MCF 10A (cell line): Measurements from ENCODE around the gene DAGLA. TPM values are rescaled to one million over a fixed set of nuclear protein-coding genes. Genes with fewer than 3 reads are reported as not detected.
A peak's percentile ranks its signal among the peaks of the same experiment; 100 is the strongest.

Experiments
- BruUV-seq: library from RNA; stranded (reverse); fragments of 400-500 nt; replicated peaks from 2 replicates; lab custom pipeline; 2021; lab: Mats Ljungman, UMichigan
- CTCF ChIA-PET: fragments of 300-600 bp; sonication (Branson Sonifier 250); formaldehyde crosslinking; extraction: SDS; loops from one replicate; lab custom pipeline; 2021; ENCODE audit warnings: antibody characterized with exemption, inconsistent platforms; lab: Yijun Ruan, JAX
- POLR2A ChIA-PET: fragments of 300-600, 350-650 bp; sonication (Branson Sonifier 250); formaldehyde crosslinking; extraction: SDS; loops from one replicate; lab custom pipeline; 2020; ENCODE audit warnings: antibody characterized with exemption, inconsistent platforms; lab: Yijun Ruan, JAX
- DNase-seq: peaks from one replicate; pipeline ENCODE4 v3.0.0-alpha.2; 2018; ENCODE audit not compliant: unreplicated experiment
- H3K27ac Mint-ChIP-seq: one replicate; pipeline ENCODE4 v1.8.0; 2022; ENCODE audit warnings: mild to moderate bottlenecking, low read depth, mixed read lengths; ENCODE audit not compliant: unreplicated experiment
- H3K27me3 Mint-ChIP-seq: one replicate; pipeline ENCODE4 v1.8.0; 2022; ENCODE audit warnings: mixed read lengths; ENCODE audit not compliant: insufficient read depth, unreplicated experiment
- H3K36me3 Mint-ChIP-seq: one replicate; pipeline ENCODE4 v1.8.0; 2022; ENCODE audit warnings: mild to moderate bottlenecking, moderate library complexity, mixed read lengths; ENCODE audit not compliant: insufficient read depth, unreplicated experiment
- H3K4me1 Mint-ChIP-seq: one replicate; pipeline ENCODE4 v1.8.0; 2022; ENCODE audit warnings: mixed read lengths; ENCODE audit not compliant: insufficient read depth, unreplicated experiment
- H3K4me3 Mint-ChIP-seq: one replicate; pipeline ENCODE4 v1.8.0; 2022; ENCODE audit warnings: mild to moderate bottlenecking, moderate library complexity, mixed read lengths; ENCODE audit not compliant: unreplicated experiment
- H3K9me3 Mint-ChIP-seq: one replicate; pipeline ENCODE4 v1.8.0; 2022; ENCODE audit warnings: mixed read lengths; ENCODE audit not compliant: unreplicated experiment
- CTCF ChIP-seq: fragments of 200-600 bp; IDR thresholded peaks from one replicate; pipeline ENCODE4 v1.8.0; 2022; ENCODE audit warnings: antibody characterized with exemption, mild to moderate bottlenecking; ENCODE audit not compliant: unreplicated experiment
- intact Hi-C: fragments of 100-400 bp; cut with micrococcal nuclease; formaldehyde crosslinking; loops from 2 replicates; pipeline ENCODE4 v1.14.1; 2022
- total RNA-seq: library from RNA; stranded (reverse); gene quantifications from 2 replicates; pipeline ENCODE4 v1.2.3, GENCODE V29; 2022

The DAGLA gene
- total RNA-seq, 1 experiment from 2014 or later: 1.5 TPM

GRCh38 chr11:61697078-61697502 lies 16.9 kb downstream of the DAGLA start:
- H3K27ac Mint-ChIP-seq: peak overlapping the region; percentile 31
- intact Hi-C loops: no loop called here
- no peaks in the 10 kb centered on the region for H3K9me3 Mint-ChIP-seq
- H3K4me1 Mint-ChIP-seq: peaks cover 44% of the 10 kb centered on the region
- DNase-seq: peak; percentile 81
- H3K36me3 Mint-ChIP-seq: no peaks in the 10 kb centered on the region
- H3K4me3 Mint-ChIP-seq: peak overlapping the region; percentile 55
- POLR2A ChIA-PET: interaction anchor here (1.7 to 2.3 kb wide), 3 partner anchors 13 to 36 kb away, joined by 7 to 9 read pairs (median 7); no protein-coding TSS in a partner anchor
- no TSS peak for BruUV-seq
- CTCF ChIA-PET: interaction anchor here (0.5 to 3.0 kb wide), 10 partner anchors 9 to 262 kb away, joined by 3 to 24 read pairs (median 4); partner anchors contain the start of gene DAGLA
- no peaks in the 10 kb centered on the region for H3K27me3 Mint-ChIP-seq
- TF ChIP-seq CTCF: no peak

- BruUV-seq: no TSS peak
- DNase-seq: no peak
- intact Hi-C loops: no loop called here
- Mint-ChIP-seq H3K4me1 (peaks cover 44% of the 10 kb centered on the region), H3K27me3 (no peaks in the 10 kb centered on the region), H3K4me3 (no peak overlapping the region), H3K36me3 (no peaks in the 10 kb centered on the region), H3K9me3 (no peaks in the 10 kb centered on the region), H3K27ac (no peak overlapping the region)
- ChIA-PET CTCF (interaction anchor here (0.8 to 3.0 kb wide), 7 partner anchors 9 to 100 kb away, joined by 3 to 24 read pairs (median 4); no protein-coding TSS in a partner anchor), POLR2A (interaction anchor here (0.6 to 2.3 kb wide), 5 partner anchors 14 to 270 kb away, joined by 3 to 9 read pairs (median 7); no protein-coding TSS in a partner anchor)
- no peak for TF ChIP-seq CTCF
Measured at GRCh38 chr11:61697764-61698163, 17.6 kb downstream of the DAGLA start.

GRCh38 chr11:61698173-61698948 lies 18.2 kb downstream of the DAGLA start:
- Mint-ChIP-seq H3K27ac (no peak overlapping the region), H3K4me3 (no peak overlapping the region), H3K36me3 (no peaks in the 10 kb centered on the region), H3K9me3 (no peaks in the 10 kb centered on the region), H3K27me3 (peaks cover 5% of the 10 kb centered on the region), H3K4me1 (peaks cover 44% of the 10 kb centered on the region)
- ChIA-PET CTCF (interaction anchor here (0.6 to 3.0 kb wide), 8 partner anchors 11 to 203 kb away, joined by 3 to 24 read pairs (median 4); no protein-coding TSS in a partner anchor), POLR2A (interaction anchor here (0.6 to 2.3 kb wide), 5 partner anchors 15 to 270 kb away, joined by 3 to 9 read pairs (median 7); no protein-coding TSS in a partner anchor)
- intact Hi-C loops: no loop called here
- DNase-seq: no peak
- TF ChIP-seq CTCF: no peak
- BruUV-seq: no TSS peak

- no peak overlapping the region for H3K4me3 Mint-ChIP-seq
- intact Hi-C loops: no loop called here
- peak overlapping the region; percentile 51 for H3K27ac Mint-ChIP-seq
- no peak for TF ChIP-seq CTCF
- no TSS peak for BruUV-seq
- POLR2A ChIA-PET: interaction anchor here (0.6 to 1.4 kb wide), 3 partner anchors 30 to 270 kb away, joined by 3 to 4 read pairs (median 3); partner anchors contain the start of genes CPSF7, SDHAF2 and SYT7
- H3K27me3 Mint-ChIP-seq: peaks cover 10% of the 10 kb centered on the region
- H3K9me3 Mint-ChIP-seq: no peaks in the 10 kb centered on the region
- no peaks in the 10 kb centered on the region for H3K36me3 Mint-ChIP-seq
- peak; percentile 63 for DNase-seq
- CTCF ChIA-PET: interaction anchor here (0.6 to 3.2 kb wide), 4 partner anchors 33 to 77 kb away, joined by 3 to 24 read pairs (median 12); no protein-coding TSS in a partner anchor
- H3K4me1 Mint-ChIP-seq: peaks cover 40% of the 10 kb centered on the region
Measured at GRCh38 chr11:61699737-61700160, 19.6 kb downstream of the DAGLA start.
